ENCODE data around the gene CCDC122. TPM values are rescaled to one million over a fixed set of nuclear protein-coding genes. Genes with fewer than 3 reads are reported as not detected.

Gene CCDC122
- total RNA-seq, 1 experiment from 2014 or later, result 5.2 TPM

DNA sequence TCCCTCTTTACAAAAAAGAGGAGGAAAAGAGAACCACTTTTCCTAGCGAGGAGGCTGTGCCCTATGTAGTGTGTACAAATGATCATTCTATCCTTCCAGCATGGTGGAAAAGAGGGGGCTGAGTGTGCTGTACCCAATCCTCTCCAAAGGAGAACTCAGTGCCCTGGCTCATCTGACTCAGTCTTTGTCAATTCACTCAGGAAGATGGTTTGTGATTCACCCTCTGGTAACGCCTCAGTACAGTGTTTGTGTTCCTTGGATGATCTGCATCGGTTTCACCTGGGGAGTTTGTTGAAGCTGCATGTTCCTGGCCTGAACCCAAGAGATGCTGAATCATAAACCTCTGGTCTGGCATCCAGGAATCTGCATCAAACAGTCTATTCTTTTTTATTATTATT, 74.5 kb downstream of the CCDC122 start:
- H3K4me1 ChIP-seq (ENCODE audit: control insufficient read depth, insufficient read depth, low read length), result no peaks in the 10 kb centered on the region
- intact Hi-C loops (cut with micrococcal nuclease; ENCODE audit: unreplicated experiment), result no loop called here
- DNase-seq (ENCODE audit: low read depth, low spot score), result peak; percentile 50
- ChIA-PET CTCF (no interaction called here), POLR2A (no interaction called here)
- no peaks in the 10 kb centered on the region for H3K9me3 ChIP-seq (ENCODE audit: control insufficient read depth, insufficient read depth, low read depth, low read length)
- TF ChIP-seq, protein P1, sequence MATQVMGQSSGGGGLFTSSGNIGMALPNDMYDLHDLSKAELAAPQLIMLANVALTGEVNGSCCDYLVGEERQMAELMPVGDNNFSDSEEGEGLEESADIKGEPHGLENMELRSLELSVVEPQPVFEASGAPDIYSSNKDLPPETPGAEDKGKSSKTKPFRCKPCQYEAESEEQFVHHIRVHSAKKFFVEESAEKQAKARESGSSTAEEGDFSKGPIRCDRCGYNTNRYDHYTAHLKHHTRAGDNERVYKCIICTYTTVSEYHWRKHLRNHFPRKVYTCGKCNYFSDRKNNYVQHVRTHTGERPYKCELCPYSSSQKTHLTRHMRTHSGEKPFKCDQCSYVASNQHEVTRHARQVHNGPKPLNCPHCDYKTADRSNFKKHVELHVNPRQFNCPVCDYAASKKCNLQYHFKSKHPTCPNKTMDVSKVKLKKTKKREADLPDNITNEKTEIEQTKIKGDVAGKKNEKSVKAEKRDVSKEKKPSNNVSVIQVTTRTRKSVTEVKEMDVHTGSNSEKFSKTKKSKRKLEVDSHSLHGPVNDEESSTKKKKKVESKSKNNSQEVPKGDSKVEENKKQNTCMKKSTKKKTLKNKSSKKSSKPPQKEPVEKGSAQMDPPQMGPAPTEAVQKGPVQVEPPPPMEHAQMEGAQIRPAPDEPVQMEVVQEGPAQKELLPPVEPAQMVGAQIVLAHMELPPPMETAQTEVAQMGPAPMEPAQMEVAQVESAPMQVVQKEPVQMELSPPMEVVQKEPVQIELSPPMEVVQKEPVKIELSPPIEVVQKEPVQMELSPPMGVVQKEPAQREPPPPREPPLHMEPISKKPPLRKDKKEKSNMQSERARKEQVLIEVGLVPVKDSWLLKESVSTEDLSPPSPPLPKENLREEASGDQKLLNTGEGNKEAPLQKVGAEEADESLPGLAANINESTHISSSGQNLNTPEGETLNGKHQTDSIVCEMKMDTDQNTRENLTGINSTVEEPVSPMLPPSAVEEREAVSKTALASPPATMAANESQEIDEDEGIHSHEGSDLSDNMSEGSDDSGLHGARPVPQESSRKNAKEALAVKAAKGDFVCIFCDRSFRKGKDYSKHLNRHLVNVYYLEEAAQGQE (IDR thresholded peaks at IDR 0.05; ENCODE audit: insufficient read depth in 1 of 2, low read depth in 2 of 2, low read length in 1 of 2), result no peak
- no peak for TF ChIP-seq TCF7L2 (IDR thresholded peaks at IDR 0.05; ENCODE audit: low read depth, low read length)
- TF ChIP-seq SIN3A (IDR thresholded peaks at IDR 0.05; ENCODE audit: borderline replicate concordance, insufficient read depth, low read depth, low read length), result no peak
- no peak for TF ChIP-seq POLR2AphosphoS5 (IDR thresholded peaks at IDR 0.05; ENCODE audit: low read depth, low read length)
- TF ChIP-seq, protein P2, sequence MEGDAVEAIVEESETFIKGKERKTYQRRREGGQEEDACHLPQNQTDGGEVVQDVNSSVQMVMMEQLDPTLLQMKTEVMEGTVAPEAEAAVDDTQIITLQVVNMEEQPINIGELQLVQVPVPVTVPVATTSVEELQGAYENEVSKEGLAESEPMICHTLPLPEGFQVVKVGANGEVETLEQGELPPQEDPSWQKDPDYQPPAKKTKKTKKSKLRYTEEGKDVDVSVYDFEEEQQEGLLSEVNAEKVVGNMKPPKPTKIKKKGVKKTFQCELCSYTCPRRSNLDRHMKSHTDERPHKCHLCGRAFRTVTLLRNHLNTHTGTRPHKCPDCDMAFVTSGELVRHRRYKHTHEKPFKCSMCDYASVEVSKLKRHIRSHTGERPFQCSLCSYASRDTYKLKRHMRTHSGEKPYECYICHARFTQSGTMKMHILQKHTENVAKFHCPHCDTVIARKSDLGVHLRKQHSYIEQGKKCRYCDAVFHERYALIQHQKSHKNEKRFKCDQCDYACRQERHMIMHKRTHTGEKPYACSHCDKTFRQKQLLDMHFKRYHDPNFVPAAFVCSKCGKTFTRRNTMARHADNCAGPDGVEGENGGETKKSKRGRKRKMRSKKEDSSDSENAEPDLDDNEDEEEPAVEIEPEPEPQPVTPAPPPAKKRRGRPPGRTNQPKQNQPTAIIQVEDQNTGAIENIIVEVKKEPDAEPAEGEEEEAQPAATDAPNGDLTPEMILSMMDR (IDR thresholded peaks at IDR 0.05), result no peak
- H3K36me3 ChIP-seq (ENCODE audit: control insufficient read depth, insufficient read depth, low read length), result no peaks in the 10 kb centered on the region
- no peak overlapping the region for H3K4me3 ChIP-seq (ENCODE audit: low read depth in 2 of 2, low read length in 2 of 2)
- H3K27me3 ChIP-seq (ENCODE audit: control insufficient read depth, insufficient read depth, low read length), result no peaks in the 10 kb centered on the region
- in situ Hi-C loops (cut with HindIII; ENCODE audit: low pct_unique_long_range_greater_than_20kb, low sequenced_read_pairs), result no loop called here
- no peak overlapping the region for H3K27ac ChIP-seq (ENCODE audit: low read length)
- no TSS peak for BruUV-seq (replicated peaks)
- ATAC-seq, result peak; percentile 78

DNA sequence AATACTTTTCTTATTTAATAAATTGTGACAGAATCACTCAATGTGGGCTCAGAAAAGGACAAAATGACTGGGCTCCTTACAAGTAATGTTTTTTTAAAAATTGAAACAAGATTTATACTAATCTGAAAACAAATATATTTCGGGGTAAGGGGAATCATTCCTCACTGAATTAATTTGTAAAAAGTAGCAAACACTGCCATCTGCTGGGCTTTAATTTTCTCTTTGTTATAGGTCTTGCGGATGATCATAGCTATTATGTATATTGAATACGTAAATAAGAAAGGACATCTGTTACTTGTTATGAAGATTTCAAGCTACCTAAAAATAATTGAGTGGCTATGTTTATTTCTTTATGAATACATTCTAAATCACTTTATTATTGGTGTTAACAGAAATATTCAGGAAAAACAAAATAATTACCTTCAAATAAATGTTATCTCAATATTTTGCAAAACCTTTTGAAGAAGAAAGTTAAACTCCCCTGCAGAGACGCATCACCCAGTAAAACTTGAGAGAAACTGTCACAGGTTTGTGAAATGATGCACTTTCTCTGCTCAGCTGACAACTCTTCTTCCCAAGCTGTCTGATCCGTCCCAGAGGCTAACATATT, 75.0 kb downstream of the CCDC122 start:
- ATAC-seq (peak; percentile 74), DNase-seq (ENCODE audit: low read depth, low spot score) (peak; percentile 30)
- in situ Hi-C loops (cut with HindIII; ENCODE audit: low pct_unique_long_range_greater_than_20kb, low sequenced_read_pairs), result no loop called here
- Histone ChIP-seq H3K9me3 (ENCODE audit: control insufficient read depth, insufficient read depth, low read depth, low read length) (no peaks in the 10 kb centered on the region), H3K36me3 (ENCODE audit: control insufficient read depth, insufficient read depth, low read length) (no peaks in the 10 kb centered on the region), H3K4me1 (ENCODE audit: control insufficient read depth, insufficient read depth, low read length) (no peaks in the 10 kb centered on the region), H3K4me3 (ENCODE audit: low read depth in 2 of 2, low read length in 2 of 2) (no peak overlapping the region), H3K27me3 (ENCODE audit: control insufficient read depth, insufficient read depth, low read length) (no peaks in the 10 kb centered on the region), H3K27ac (ENCODE audit: low read length) (no peak overlapping the region)
- TF ChIP-seq SIN3A (IDR thresholded peaks at IDR 0.05; ENCODE audit: borderline replicate concordance, insufficient read depth, low read depth, low read length) (no peak), TCF7L2 (IDR thresholded peaks at IDR 0.05; ENCODE audit: low read depth, low read length) (no peak)
- TF ChIP-seq, protein P2 (IDR thresholded peaks at IDR 0.05), result peak; percentile 41; the same call in 1 of the 2 replicates
- ChIA-PET POLR2A (no interaction called here), CTCF (interaction anchor here (0.6 kb wide), 1 partner anchor 49 kb away, joined by 3 read pairs; no protein-coding TSS in a partner anchor)
- BruUV-seq (replicated peaks), result no TSS peak
- intact Hi-C loops (cut with micrococcal nuclease; ENCODE audit: unreplicated experiment), result loop anchor here (5.0 kb wide), 2 partner anchors 717 to 832 kb away; no protein-coding TSS in a partner anchor
